Ramos (cell line): ENCODE results near the gene EFCAB11.

Experiments
- in situ Hi-C: fragments of 300-500 bp; cut with MboI; formaldehyde crosslinking; loops from one replicate; pipeline ENCODE4 v1.14.3; 2022; ENCODE audit warnings: low sequenced_read_pairs; ENCODE audit not compliant: unreplicated experiment

EFCAB11 gene

DNA sequence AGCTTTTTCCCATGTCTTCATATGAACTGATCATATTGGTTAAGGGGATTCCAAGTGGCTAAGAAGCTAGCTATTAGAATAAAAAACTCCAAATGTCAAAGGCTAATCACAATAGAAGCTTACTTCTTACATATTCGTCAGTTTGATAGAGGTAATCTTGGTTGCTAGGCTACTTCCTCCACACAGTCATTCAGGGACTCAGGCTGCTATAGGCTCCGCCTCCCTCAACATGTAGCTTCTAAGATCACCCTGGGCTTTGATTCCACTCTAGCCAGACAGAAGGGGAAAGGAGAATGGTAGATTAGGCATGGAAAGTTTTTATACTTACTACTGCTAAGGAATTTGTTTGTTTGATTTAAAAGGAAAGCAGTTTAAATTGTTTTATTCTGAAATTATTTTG lies 207.9 kb downstream of the EFCAB11 start:
- in situ Hi-C loops = no loop called here

DNA sequence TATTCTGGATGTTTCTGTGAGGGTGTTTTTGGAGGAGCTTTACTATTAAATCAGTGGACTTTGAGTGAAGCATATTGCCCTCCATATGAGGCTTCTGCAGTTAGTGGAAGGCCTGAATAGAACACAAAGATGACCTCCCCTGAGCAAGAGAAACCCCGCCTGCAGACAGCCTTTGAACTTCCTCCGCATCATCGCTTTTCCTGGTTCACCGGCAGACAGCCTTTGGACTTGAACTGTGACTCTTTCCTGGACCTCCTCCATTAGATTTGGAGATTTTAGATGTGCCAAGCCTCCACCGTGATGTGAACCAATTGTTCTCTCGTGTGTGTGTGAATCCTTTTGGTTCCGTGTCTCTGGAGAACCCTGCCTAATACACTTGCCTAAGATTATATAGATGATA lies 208.4 kb downstream of the EFCAB11 start:
- in situ Hi-C loops = no loop called here
